Measurements from ENCODE around the gene DHRS1.
A peak's percentile ranks its signal among the peaks of the same experiment; 100 is the strongest.

Gene DHRS1

DNA sequence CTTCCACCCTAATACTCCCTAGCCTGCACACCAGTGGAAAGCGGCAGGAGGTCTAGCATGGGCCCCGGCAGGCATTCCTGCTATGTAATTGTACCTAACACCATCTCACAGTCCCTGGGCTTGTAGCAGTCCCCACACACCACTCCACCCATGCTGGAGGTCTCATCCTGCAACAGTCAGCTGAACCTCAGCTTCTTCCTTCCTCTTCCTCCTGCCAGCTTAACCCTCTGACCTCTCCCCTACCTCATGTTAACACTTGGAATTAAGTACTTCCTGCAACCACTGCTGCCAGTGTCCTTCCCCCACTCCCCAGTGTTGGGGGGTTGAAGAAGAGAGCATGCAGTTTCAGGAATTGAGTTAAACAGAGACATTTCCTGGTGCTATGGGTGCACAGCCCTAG lies 27.7 kb upstream of the DHRS1 start:
- ATAC-seq, result no peak

- no peak for ATAC-seq
These were observed 26.4 kb upstream of the DHRS1 start for GRCh38 chr14:24325963-24326362.

- ATAC-seq, result no peak
These were observed 25.5 kb upstream of the DHRS1 start for GRCh38 chr14:24325041-24325530.

DNA sequence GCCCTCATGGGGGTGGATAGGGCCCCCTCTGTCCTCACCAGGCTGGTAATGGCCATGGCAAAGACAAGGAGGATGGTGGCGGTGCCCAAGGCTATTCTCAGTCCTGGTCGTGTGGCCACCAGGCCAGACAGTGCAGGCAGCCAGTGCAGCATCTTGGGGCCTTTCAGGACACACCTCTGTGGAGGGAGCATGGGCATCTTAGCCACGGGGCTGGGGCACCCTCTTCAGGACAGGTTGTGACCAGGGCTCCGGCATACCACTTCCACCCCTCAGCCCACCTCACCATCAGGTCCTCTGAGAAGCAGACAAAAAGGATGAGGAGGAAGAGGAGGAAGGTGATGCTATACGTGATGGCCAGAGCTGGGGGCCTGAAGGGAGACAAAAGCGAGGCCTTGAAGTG lies 24.4 kb upstream of the DHRS1 start:
- no peak for ATAC-seq

- ATAC-seq, result no peak
These were observed 23.8 kb upstream of the DHRS1 start for GRCh38 chr14:24323341-24323740.

DNA sequence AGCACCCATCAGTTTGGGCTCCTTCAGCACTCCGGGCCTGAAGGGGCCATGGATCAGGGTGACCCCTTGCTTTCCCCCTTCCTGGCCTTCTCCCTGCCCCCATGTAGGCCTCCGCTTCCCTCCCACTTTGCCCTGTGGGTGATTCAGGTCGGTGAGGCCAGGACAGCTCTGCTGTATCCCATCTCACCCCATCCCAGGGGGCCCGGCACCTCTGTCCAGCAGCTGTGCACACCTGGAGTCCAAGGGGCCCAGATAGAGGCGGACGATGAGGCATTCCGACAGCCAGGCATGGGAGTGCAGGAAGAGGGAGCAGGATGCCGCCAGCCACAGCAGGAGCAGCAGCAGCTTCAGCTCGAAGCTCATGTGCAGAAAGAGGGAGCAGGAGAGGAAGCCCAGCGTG lies 23.1 kb upstream of the DHRS1 start:
- no peak for ATAC-seq

- ATAC-seq, result no peak
These were observed 21.8 kb upstream of the DHRS1 start for GRCh38 chr14:24321212-24321975.

DNA sequence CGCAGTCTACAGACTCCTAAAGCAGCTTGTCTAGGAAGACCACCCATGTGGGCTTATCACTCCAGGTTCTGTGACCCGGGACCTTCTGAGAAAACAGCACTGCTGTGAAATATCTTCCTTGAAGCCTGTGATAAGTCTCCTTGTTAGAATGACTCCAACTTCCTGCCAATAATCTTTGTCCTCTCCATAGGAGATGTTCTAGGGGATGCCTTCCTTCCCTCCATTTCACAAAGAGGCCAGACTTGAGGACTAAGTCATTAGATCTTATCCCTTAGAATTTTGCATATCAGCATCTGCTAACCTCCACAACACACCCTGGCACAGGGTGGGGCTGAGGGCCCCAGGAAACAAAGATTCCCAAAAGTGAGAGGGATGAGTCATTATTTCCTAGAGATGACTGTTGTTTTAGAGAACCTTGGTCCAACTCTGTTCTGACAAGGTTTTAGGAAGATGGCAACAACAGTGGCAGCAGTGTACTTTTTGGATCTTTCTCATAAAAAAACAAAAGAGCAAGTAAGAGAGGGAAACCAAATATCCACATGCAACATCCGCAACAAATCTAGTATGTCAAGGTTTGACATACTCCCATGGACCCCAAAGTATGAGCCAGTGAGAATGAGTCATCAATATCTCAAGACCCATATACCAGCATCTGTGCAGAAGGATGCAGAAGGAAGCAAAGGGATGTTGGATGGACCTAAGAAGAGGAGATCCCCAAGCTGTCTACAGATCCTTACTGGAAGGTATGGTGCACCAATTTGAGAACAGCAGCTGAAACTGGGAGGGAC lies 17.8 kb upstream of the DHRS1 start:
- no peak for ATAC-seq

DNA sequence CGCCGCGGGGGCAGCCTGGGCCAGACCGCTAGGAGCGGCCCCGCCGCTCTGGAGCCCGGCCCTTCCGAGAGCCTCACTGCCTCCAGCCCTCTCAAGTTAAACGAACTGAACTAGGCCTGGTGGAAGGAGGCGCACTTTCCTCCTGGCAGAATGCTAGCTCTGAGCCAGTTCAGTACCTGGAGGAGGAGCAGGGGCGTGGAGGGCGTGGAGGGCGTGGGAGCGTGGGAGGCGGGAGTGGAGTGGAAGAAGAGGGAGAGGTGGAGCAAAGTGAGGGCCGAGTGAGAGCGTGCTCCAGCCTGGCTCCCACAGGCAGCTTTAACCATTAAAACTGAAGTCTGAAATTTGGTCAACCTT lies 17.0 kb upstream of the DHRS1 start:
- no peak for ATAC-seq

DNA sequence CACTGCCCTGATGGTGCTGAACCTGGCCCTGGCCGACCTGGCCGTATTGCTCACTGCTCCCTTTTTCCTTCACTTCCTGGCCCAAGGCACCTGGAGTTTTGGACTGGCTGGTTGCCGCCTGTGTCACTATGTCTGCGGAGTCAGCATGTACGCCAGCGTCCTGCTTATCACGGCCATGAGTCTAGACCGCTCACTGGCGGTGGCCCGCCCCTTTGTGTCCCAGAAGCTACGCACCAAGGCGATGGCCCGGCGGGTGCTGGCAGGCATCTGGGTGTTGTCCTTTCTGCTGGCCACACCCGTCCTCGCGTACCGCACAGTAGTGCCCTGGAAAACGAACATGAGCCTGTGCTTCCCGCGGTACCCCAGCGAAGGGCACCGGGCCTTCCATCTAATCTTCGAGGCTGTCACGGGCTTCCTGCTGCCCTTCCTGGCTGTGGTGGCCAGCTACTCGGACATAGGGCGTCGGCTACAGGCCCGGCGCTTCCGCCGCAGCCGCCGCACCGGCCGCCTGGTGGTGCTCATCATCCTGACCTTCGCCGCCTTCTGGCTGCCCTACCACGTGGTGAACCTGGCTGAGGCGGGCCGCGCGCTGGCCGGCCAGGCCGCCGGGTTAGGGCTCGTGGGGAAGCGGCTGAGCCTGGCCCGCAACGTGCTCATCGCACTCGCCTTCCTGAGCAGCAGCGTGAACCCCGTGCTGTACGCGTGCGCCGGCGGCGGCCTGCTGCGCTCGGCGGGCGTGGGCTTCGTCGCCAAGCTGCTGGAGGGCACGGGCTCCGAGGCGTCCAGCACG lies 16.4 kb upstream of the DHRS1 start:
- ATAC-seq, result no peak

DNA sequence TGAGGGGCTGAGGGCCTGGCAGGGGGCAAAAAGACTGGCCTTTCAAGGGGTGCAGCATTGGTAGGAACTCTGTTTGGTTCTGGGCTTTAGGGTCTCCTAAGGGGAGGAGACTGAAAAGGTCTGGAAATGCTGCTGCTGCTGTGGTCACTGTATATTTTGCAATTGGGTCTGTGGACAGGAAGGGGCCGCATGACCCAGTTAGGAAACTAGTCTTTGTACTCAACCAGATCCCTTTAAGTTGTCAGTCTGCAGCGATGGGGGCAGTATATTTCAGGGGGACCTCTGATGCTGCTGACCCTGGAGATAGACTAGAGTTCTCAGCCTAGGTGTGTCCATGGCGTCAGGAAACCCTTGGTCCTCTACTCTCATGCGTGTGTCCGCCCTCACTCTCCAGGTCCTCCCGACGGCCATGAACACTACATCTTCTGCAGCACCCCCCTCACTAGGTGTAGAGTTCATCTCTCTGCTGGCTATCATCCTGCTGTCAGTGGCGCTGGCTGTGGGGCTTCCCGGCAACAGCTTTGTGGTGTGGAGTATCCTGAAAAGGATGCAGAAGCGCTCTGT lies 15.7 kb upstream of the DHRS1 start:
- ATAC-seq, result no peak

GRCh38 chr14:24314377-24315193 lies 15.0 kb upstream of the DHRS1 start:
- ATAC-seq, result no peak

GRCh38 chr14:24313913-24314312 lies 14.3 kb upstream of the DHRS1 start:
- no peak for ATAC-seq

DNA sequence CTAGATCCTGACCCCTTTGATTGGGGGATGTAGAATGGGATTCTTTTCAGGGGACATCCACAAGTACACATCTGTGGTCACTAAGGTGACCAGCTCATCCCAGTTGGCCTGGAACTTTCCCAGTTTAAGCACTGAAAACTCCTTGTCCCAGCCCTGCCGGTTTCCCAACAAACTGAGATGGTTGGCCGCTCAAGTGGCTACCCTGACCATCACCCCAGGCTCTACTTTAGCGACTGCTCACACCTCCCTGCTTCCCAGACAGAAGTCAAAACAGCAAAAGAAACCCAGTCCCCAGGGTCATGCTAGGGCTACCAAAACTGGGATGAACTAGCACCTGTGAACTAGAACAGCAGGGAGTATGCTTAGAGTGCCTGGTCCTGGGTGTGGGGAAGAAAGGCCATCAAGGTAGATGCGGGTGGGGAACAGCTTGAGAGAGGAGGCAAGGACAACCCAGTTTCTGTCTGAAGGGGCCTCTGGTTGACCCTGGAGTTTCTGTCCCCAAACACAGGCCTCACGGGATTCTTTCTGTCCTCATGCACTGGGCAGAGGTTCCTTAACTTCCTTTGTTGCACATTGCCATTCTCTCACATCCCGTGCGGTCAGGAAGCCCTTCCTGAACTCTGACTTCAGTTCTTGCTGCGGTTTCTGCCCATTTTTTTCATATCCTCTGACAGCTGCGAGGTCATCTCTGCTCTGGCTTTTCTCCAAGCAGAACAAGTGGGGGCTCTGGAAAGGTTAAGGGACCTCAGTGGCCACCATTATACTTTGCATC lies 13.3 kb upstream of the DHRS1 start:
- no peak for ATAC-seq

DNA sequence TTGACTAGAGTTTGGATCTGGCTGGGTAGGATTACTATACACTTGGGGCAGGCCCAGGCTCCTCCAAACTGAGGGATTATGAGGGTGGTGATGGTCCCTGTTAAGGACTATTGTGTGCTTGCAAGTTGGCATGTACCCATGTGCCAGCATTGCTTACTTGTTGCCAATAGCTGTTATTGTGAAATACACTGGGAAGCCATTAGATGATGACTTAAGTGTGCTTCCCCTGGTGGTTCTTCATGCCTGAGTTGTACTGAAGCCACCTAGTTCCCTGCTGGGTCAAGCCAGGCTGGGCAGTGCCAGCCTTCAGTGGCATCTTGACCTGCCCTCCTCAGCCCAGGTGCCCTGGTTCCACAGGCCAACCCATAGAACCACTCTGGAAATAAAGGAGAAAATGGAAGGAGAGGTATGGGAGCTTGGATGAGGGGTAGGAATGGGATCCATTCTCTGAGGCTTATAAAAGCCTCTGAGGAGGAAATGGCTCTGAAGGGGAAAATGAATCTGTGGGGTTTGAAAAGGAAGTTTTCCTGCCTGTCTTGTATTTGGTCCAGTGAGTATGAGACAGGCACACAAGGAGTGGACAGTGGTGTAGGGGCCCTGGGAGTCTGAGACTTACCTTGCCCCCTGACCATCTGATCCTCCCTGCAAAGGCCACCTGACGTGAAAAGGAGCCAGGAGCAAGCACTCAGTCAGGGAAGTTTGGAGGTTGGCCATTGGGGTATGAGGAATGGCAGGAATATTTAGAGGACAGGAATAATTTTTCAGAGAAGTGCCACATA lies 12.4 kb upstream of the DHRS1 start:
- ATAC-seq, result no peak

DNA sequence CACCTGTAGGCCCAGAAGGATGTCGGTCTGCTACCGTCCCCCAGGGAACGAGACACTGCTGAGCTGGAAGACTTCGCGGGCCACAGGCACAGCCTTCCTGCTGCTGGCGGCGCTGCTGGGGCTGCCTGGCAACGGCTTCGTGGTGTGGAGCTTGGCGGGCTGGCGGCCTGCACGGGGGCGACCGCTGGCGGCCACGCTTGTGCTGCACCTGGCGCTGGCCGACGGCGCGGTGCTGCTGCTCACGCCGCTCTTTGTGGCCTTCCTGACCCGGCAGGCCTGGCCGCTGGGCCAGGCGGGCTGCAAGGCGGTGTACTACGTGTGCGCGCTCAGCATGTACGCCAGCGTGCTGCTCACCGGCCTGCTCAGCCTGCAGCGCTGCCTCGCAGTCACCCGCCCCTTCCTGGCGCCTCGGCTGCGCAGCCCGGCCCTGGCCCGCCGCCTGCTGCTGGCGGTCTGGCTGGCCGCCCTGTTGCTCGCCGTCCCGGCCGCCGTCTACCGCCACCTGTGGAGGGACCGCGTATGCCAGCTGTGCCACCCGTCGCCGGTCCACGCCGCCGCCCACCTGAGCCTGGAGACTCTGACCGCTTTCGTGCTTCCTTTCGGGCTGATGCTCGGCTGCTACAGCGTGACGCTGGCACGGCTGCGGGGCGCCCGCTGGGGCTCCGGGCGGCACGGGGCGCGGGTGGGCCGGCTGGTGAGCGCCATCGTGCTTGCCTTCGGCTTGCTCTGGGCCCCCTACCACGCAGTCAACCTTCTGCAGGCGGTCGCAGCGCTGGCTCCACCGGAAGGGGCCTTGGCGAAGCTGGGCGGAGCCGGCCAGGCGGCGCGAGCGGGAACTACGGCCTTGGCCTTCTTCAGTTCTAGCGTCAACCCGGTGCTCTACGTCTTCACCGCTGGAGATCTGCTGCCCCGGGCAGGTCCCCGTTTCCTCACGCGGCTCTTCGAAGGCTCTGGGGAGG lies 11.3 kb upstream of the DHRS1 start, which contains the start of gene LTB4R:
Gene LTB4R (plus strand): TSS at position 857 of the 959 bp plus-strand sequence. CDS start 4,150 bp downstream, outside the sequence.
- peak; percentile 86 to 88 for ATAC-seq

DNA sequence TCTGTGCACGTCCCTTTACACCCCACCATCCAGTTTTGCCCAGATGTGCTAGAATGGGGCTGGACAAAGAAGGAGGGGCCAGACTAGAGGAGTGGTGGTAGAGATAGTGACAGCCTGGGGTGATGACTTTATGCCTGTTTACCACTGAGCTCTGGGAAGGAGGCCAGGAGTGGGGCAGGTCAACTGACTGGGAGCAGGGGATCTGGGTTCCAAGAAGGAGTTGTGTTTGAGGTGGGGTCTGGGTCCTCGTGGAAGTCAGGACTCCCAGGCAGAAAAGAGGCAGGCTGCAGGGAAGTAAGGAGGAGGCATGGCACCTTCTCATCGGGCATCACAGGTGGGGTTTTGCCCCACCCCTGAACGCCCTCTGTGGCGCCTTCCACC lies 10.7 kb upstream of the DHRS1 start:
- ATAC-seq, result no peak

GRCh38 chr14:24309538-24310264 lies 10.1 kb upstream of the DHRS1 start, which contains the start of gene LTB4R2:
TSS of gene LTB4R2 (plus strand) at chr14:24310140. CDS start at chr14:24310665, 525 bp downstream.
- no peak for ATAC-seq
